ENCODE measurements around the gene RAB42.
A peak's percentile ranks its signal among the peaks of the same experiment; 100 is the strongest.
"Not testable (repeated sequence)": the region's sequence is repeated elsewhere in the genome, so short reads cannot be mapped to it uniquely, and the experiment has no call there.

Gene RAB42, protein sequence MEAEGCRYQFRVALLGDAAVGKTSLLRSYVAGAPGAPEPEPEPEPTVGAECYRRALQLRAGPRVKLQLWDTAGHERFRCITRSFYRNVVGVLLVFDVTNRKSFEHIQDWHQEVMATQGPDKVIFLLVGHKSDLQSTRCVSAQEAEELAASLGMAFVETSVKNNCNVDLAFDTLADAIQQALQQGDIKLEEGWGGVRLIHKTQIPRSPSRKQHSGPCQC

DNA sequence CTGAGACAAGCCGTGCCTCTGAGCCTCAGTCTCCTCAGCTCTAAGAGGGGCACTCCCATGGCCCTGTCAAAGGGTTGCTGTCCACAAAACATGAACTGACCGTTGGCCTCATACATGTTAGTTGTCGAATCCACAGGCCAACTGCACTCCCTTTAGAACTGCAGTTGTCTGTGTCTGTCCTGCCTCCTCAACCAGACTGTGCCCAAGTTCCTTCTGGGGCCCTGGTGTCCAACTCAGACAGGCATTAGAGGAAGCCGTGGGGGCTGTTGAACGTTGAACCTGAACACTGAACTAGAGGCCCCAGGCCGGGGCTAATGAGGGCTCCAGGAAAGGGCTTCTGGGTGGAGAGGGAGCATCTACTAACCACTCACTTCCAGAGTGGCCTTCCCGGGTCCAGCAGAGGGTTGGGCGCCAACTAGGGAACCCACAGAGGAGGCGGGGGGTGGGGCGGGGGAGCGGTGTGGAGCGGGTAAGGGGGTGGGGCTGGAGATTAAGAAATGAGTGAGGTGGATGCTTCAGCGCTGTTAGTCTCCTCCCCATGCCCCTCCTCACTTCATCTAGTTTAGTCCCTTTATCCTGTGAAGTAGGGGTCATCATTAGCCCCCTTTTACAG is at the start of gene RAB42:
RAB42 (plus strand) TSS at position 558 of the 613 bp plus-strand sequence. CDS start 247 bp downstream, outside the sequence.
- DNase-seq = peak; percentile 54

DNA sequence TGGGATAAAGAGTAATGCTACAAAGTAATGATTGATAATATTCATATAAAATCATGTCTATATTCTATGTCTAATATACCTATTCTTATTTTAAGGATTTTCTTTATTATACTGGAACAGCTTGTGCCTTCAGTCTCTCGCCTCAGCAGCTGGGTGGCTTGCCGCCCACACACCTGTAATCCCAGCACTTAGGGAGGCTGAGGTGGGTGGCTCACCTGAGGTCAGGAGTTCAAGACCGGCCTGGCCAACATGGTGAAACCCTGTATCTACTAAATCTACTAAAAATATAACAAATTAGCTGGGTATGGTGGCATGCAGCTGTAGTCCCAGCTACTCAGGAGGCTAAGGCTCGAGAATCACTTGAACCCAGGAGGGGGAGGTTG is 46.8 kb upstream of the RAB42 start:
- DNase-seq = no peak

DNA sequence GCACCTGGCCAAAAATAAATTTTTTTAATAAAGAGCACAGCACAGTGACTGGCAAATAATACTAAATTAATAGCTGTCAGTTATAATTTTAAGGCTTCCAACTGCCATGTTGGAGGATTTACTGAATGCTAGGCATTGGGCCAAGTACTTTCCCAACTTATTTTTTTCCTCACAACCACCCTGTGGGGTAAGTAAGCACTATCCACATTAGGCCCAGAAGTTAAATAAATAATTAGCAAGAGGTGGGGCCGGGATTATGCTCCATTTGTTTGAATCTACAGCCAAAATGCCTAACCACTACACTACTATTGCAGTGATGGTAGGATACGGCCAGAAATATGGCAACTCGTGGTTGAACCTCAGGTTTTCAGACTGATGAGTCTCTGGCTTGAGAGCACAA is 43.7 kb upstream of the RAB42 start:
- DNase-seq = no peak

DNA sequence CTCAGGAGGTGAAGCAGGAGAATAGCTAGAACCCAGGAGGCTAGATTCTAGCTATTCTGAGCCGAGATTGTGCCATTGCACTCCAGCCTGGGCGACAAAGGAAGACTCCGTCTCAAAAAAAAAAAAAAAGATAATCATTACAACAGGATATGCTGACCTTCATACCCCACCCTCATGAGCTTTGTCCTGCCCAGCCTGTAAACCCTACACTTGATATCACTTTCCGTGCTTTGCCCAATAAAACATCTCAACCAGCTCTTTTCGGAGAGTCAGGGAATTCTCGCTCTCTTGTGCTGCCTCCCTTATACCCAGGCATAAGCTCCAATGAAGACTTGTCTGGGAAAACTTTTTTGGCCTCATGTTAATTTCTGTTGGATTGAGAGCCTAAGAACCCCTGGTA is 40.7 kb upstream of the RAB42 start:
- no peak for DNase-seq

DNA sequence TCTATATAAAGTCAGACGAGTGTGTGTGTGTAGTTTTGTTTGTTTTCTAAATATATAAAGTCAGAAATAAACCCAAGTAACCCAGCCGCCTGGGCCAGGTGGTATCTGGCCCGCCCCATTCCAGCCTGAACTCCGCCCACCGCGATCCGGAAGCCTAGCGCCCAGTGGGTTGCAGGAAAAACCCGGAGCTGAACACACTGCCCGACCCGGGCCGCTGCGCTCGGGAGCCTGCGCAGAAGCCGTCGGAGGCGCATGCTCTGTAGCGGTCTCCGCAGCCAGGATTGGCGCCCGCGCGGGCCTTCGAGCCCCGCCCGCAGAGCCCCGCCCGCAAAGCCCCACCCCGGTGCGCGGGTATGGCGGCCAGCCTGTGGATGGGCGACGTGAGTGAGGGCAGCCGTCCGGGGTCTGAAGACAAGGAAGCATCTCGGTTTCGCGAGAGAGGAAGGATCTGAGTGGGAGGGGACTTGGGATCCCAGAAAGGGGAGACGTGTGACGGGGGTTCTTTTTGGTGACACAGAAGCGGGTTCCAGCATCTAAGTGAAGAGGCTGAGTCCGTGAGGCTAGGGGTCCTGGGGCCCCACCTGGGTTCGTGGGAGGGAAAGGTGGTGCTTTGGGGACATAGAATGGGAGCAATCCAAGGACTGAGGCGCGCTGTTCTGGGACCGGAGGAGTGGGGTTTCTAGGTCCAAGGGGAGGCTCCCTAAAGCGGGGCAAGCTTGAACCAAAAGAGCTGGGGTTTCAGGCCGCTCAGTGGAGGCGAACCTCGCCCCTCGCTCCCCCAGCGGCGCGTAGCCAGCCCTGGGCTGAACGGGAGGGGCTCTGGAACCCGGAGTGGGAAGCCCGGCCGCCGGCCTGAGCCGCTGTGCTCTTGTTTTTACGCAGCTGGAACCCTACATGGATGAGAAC is 39.1 kb upstream of the RAB42 start, which contains the start of gene TRNAU1AP:
TRNAU1AP (plus strand) TSS at position 328 of the 906 bp plus-strand sequence; CDS start at position 354, 26 bp downstream.
- peak; percentile 98 for DNase-seq

DNA sequence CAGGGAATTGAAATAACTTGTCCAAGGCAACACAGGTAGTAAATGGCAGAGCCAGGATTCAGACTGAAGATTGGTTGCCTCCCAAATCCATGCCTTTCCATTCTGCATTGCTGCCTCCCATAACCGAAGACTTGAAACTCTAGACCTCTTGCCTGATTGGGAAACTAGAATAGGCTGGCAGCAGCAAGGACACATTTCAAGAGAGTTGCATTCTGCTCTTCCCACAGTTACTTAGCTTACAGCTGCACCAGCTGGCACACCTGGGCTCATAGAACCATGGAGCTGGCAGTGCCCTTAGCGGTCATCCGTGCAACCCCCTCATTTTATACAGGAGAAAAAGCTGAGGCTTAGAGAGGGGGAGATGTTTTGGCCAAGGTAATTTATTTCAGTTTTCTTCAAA is 31.2 kb upstream of the RAB42 start:
- no peak for DNase-seq

DNA sequence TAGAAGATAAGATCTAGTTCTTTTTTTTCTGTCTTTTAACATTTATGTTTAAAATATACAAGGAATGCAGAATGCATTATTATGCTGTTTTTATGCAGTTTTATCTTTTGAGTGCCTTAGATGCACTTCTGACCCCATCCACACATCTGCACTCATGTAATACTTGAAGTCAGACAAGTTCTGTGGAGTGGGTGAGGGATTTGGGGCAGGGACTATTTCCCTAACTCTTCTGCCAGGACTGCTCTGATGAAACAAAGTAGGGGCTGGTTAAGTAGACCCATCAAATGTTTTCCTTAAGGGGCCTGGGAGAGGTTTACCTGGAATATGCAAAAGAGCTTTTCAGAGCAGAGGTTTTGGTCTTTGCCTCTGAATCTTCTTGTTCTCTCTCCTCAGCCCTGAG is 27.8 kb upstream of the RAB42 start:
- no peak for DNase-seq

DNA sequence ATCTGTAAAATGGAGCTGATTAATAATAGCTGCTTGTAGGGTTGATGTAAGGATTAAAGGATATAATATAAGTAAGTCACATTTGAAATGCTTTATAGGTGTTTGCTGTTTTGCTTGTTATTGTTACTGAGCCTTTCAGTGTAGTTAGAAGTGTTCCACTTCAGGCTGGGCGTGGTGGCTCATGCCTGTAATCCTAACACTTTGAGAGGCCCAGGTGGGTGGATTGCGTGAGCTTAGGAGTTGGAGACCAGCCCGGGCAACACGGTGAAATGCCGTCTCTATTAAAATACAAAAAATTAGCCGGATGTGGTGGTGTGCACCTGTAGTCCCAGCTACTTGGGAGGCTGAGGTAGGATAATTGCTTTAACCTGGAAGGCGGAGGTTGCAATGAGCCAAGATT is 27.0 kb upstream of the RAB42 start:
- DNase-seq = no peak

DNA sequence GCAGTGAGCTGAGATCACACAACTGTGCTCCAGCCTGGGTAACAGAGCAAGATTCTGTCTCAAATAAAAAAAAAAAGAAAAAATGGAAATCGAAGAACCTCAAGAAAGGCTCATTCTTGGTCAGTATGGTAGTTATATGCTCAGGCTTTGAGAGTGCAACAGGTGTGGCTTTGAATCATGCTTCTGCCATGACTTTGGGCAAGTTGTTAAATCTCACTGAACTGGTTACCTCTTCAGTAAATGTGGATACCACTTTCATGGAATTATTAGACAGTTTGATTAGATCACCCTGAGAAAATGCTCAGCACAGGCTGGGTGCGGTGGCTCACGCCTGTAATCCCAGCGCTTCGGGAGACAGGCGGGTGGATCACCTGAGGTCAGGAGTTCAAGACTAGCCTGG is 26.3 kb upstream of the RAB42 start:
- no peak for DNase-seq

DNA sequence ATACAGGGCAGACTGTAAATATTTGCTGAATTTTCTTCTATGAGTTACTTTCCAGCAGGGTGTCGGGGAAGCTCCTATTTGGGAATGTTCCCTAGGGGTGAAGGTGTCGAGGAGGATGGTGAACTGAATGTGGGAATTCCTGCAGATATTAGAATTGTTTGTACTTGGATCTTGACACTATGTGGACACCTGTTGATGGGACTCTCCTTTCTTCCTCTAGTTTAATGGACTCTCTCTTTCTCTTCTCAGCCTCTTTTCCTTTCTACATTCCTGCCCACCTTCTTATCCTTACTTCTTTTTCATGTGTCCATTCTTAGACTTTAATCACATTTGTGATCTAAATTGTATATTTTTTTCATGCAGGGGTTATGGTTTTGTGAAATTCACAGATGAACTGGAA is 25.1 kb upstream of the RAB42 start:
- no peak for DNase-seq

DNA sequence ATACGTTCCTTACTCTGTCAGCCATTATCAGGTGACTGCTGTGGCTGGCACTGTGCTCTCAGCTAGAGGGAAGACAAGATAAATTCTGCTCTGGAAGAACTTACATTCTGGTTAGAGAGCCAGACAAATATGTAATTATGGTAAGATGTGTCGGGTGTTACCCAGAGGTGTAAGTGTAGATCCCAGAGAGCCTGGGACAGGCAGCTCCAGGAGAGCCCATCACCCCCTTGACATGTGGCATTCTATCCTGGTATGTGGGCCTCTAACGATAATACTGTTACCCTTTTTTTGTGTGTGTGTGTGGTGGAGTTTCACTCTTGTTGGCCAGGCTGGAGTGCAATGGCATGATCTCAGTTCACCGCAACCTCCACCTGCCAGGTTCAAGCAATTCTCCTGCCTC is 20.2 kb upstream of the RAB42 start:
- DNase-seq = no peak

DNA sequence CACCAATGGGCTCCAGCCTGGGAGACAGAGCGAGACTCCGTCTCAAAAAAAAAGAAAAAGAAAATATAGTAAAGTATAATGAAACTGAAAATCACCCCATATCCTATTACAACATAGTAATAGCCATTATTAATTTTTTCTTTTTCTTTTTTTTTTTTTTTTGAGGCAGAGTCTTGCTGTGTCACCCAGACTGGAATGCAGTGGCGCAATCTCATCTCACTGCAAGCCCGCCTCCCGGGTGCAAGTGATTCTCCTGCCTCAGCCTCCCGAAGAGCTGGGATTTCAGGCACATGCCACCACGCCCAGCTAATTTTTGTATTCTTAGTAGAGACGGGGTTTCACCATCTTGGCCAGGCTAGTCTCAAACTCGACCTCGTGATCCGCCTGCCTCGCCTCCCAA is 19.2 kb upstream of the RAB42 start:
- DNase-seq = not testable (repeated sequence)

DNA sequence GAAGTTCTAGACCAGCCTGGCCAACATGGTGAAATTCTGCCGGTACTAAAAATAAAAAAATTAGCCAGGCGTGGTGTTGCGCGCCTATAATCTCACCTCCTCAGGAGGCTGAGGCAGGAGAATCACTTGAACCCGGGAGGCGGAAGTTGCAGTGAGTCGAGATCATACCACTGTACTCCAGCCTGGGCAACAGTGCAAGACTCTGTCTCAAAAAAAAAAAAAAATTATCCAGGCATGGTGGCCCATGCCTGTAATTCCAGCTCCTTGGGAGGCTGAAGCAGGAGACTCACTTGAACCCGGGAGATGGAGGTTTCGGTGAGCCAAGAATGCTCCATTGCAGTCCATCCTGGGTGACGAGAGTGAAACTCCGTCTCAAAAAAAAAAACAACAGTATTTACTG is 18.5 kb upstream of the RAB42 start:
- no peak for DNase-seq

DNA sequence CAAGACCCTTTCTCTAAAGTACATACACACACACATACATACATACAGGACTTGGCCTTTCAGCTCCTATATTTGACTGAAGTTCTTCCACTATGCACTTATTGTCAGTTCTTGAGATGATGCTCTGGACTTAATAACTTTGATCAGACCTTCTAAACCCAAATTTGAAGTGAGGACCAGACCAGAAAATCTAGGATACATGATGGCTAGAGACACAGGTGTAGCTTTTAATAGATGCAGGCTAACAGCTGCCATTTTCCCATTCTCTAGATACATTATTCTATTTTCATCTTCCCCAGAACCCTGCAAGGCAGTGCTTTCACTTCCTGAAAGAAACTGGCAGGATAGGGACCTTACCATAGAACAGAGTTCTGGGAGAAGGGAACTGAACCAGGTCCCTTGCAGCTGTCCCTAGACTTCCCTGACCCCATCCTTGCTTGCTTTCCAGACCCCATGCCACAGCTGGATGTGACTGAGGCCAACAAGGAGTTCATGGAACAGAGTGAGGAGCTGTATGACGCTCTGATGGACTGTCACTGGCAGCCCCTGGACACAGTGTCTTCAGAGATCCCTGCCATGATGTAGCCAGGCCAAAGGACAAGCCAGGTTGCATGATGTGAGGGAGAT is 14.9 kb upstream of the RAB42 start:
- DNase-seq = no peak

DNA sequence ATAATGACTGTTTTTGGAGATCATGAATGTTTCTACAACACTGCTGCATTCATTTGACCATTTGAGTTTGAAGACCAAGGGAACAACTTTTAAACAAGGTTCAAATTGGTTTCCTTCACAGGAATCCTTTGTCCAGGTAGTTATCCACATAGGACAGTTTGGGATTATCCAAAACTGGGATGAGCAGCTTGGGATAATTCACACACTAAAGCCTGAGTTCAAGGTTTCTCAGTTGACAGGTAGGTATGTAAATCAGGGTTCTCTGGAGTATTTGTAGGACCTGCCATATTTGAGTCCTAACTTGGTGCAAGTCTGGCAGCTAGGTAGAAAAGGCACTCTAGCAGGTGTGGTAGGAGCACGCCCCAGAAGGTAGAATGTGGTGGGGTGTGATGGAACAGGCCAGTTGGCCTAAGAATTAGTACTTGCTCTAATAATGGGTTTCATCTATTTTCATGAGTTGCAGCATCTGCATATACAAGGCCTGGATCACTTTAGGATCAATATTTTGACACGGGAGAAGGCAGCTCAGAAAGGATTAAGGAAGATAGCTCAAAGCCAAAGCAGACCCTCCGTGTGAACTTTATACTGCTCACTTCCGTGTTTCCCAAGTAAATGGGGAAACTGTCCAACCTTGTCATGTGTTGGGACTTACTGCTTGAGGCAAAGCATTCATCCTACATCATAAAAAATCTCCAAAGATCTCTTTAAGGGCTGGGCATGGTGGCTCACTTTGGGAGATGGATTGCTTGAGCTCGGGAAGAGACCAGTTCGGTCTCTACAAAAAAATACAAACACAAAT is 14.1 kb upstream of the RAB42 start:
- no peak for DNase-seq

DNA sequence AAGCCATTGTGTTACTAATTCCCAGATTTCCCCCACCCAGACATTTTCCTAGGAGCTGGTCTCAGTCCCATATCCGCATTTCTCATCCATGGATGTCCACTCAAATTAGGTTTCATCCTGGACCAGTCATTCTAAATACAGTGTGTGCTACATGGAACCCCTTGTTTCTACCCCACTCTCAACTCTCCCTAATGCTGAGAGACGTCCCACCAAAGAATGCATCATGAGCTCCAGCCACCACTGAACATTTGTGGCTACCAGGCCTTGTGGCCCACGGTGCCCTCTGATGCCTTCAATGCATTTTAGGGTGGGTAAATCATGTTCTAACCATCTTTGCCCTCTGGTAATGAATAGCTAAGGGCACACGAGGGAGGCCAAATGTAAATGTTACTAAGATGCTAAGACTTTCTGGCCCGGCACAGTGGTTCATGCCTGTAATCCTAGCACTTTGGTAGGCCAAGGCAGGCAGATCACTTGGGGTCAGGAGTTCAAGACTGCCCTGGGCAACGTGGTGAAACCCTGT is 13.3 kb upstream of the RAB42 start:
- no peak for DNase-seq

DNA sequence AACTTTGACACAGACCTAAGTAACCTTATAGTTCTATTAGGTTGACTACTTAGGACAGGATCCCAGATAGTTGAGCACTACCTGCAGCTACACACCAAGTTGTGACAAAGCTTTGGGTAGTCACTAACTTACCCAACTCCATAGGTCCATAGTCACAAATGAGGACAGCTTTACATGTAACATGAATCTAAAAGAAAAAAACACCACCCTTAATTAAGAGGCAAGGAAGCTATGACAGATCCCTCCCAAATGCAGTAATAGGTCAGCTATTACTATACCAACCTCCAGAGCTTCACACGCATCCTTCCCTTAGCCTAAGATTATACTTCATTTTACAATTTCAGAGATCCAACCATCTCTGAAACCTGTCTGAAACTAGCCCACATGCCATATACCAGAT is 12.7 kb upstream of the RAB42 start:
- DNase-seq = no peak

DNA sequence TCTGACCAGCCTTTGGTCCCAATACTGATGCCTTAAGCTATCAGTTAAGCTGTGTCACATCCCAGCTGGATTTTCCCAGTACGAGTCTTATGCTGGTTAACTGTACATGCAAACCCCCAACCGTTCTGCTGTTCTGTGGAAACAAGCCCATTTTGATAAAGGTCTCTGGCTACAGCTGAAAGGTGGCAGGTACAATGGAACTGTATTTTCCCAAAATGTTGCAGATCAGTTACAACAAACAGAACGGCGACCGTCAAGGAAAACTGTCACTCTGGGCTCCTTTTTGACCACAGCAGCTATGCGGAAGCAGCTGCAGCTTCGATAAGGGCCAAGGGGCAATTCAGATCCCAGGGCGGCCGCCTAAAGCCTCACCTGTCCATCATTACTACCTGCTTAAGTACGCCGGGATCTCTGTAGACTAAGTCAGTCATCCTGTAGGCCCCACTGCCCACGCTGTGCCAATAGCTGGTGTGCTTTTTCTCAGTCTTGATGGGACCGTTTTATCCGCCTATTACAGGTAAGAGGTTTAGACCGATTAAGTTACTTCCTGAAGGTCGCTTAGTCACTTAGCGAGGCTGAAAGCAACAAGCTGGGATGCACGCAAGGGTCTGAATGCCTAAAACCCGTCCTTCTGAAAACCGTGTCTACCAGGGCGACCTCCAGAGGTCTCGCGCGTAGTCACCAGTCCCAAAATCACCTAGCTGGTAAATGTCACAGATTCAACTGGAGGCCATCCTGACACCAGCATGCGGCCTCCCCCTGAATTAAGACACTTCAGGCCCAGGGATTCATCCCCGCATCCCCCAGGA is 11.1 kb upstream of the RAB42 start:
- DNase-seq = peak; percentile 70

DNA sequence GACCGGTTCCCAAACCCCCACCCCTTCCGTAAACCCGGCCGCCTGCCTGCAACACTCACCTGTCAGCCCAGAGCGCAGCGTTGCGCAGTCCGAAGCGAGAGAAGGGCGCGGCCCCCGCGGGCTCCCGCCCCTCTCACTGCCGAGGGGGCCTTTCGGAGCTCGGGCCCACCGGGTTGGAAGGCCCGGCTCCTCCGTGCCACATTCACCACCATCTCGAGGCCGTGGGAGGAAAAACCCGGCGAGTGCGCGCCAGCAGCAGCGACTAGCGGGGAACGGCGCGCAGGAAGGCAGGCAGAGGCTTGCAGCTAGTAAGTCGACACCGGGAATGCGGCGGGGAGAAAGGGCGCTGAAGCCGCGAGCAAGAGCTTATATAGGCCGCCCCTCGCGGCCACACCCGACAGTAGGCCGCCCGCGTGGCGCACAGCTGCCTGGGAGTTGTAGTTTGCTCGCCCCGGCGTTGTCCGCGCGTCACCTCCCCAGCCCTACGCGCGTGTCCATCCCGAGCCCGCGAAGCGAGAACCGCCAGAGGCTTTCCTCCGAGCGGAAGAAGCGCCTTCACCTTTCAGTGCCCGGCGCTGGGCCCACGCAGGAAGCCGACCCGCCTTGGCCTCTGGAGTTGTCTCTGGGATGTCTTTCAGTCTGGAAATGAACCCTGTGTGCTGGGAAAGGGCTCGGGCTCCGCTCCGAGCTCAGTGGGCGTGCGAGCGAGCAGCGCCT is 10.4 kb upstream of the RAB42 start:
- peak; percentile 98 for DNase-seq

DNA sequence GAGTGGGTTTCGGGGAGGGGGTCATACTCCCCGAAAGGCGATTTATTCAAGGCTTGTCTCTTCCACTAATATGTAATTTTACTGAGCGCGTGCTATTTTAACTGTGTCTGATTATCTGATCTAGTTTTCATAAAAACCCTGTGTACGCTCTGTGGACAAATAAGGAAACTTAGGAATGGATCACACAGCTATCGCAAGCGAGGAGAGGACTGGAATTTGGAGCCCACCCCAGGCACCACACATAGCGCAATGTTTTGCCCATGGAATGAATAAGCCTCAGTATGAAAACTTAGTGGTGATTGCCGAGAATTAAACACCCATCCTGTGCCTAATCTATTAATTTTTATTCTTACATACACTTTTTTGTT is 9.8 kb upstream of the RAB42 start:
- DNase-seq = no peak

Measured in islet precursor cell (in vitro differentiated cells).